Activated CD8-positive, alpha-beta memory T cell treated with anti-CD3 and anti-CD28 coated beads, Interleukin-2, amount 10 ng/mL, durations not matched to agents 7 days and 5 days (primary cell): ENCODE results near the gene MESP1. TPM values are rescaled to one million over a fixed set of nuclear protein-coding genes. Genes with fewer than 3 reads are reported as not detected.

ENCODE experiments used
- ATAC-seq: fragments of 150-1000 bp; cut with Tn5 transposase; one replicate; pipeline ENCODE4 v1.10.0; 2021; ENCODE audit warnings: moderate library complexity
- CTCF ChIA-PET: fragments of 350-600 bp; sonication (Branson Sonifier 250); formaldehyde crosslinking; loops from one replicate; lab custom pipeline; 2021; ENCODE audit warnings: antibody characterized with exemption; lab: Charles Lee
- DNase-seq: peaks from one replicate; pipeline ENCODE4 v3.0.0-alpha.2; 2020
- H3K27ac Mint-ChIP-seq: one replicate; pipeline ENCODE4 v1.8.0; 2021; ENCODE audit warnings: mild to moderate bottlenecking, mixed read lengths
- H3K27me3 Mint-ChIP-seq: one replicate; pipeline ENCODE4 v1.8.0; 2021; ENCODE audit warnings: mixed read lengths
- H3K36me3 Mint-ChIP-seq: one replicate; pipeline ENCODE4 v1.8.0; 2021; ENCODE audit warnings: mild to moderate bottlenecking, mixed read lengths
- H3K4me1 Mint-ChIP-seq: one replicate; pipeline ENCODE4 v1.8.0; 2021; ENCODE audit warnings: mixed read lengths
- H3K4me3 Mint-ChIP-seq: one replicate; pipeline ENCODE4 v1.8.0; 2021; ENCODE audit warnings: mild to moderate bottlenecking, moderate library complexity, mixed read lengths
- H3K9me3 Mint-ChIP-seq: one replicate; pipeline ENCODE4 v1.8.0; 2022; ENCODE audit warnings: low read depth, mixed read lengths
- total RNA-seq, 2 experiments: library from RNA; stranded (reverse); gene quantifications; one replicate each; pipeline ENCODE4 v1.2.3, GENCODE V29; 2021

Gene MESP1
- total RNA-seq, 2 experiments from 2014 or later: 3.1 to 5.1 TPM

DNA sequence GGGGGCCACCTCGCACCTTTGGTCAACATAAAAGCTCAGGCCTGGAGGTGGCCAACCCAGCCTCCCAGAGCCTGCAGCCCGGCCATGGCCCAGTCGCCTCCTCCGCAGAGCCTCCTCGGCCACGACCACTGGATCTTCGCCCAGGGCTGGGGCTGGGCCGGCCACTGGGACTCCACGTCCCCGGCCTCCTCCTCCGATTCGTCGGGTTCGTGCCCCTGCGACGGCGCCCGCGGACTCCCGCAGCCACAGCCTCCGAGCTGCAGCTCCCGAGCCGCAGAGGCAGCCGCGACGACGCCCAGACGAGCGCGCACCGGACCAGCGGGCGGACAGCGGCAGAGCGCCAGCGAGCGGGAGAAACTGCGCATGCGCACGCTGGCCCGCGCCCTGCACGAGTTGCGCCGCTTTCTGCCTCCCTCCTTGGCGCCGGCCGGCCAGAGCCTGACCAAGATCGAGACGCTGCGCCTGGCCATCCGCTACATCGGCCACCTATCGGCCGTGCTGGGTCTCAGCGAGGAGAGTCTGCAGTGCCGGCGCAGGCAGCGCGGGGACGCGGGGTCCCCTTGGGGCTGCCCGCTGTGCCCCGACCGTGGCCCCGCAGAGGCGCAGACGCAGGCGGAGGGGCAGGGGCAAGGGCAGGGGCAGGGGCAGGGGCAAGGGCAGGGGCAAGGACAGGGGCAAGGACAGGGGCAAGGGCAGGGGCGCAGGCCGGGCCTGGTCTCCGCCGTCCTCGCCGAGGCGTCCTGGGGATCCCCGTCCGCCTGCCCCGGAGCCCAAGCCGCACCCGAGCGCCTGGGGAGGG, 25.4 kb upstream of the MESP1 start, which contains the start of gene MESP2:
MESP2 (plus strand) TSS at position 59 of the 799 bp plus-strand sequence; CDS start at position 85, 26 bp downstream.
- peaks cover 14% of the 10 kb centered on the region for H3K4me1 Mint-ChIP-seq
- peak within 1 kb of the TSS; percentile 54 for H3K4me3 Mint-ChIP-seq
- H3K27ac Mint-ChIP-seq: no peak within 1 kb of the TSS
- peak; percentile 77 for ATAC-seq
- H3K36me3 Mint-ChIP-seq: no peaks in the 10 kb centered on the region
- CTCF ChIA-PET: interaction anchor here (1.2 to 1.8 kb wide), 2 partner anchors 15 to 98 kb away, joined by 4 to 9 read pairs; no protein-coding TSS in a partner anchor
- peak; percentile 55 for DNase-seq
- H3K9me3 Mint-ChIP-seq: no peaks in the 10 kb centered on the region
- peaks cover 24% of the 10 kb centered on the region for H3K27me3 Mint-ChIP-seq

DNA sequence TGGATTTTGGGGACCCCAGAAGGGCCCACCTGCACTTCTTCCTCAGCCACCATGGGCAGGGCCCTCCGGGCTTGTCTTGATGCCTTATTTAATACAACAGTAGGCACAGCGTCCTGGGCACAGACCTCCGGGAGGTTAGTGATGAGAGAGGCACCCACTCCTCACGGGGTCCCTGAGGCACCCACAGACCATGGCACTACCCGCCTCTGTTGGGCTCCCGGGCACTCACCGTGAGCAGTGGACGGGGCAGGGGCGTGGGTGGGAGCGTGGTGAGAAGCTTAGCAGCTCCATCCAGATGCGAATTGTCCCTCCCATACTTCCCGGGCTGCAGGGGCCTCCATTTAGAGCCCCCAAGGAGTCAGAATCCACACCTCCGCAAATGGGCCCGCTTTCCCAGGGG, 24.8 kb upstream of the MESP1 start:
- Mint-ChIP-seq H3K4me1 (peaks cover 8% of the 10 kb centered on the region), H3K27me3 (peaks cover 22% of the 10 kb centered on the region), H3K4me3 (no peak overlapping the region), H3K27ac (no peak overlapping the region), H3K9me3 (no peaks in the 10 kb centered on the region), H3K36me3 (no peaks in the 10 kb centered on the region)
- CTCF ChIA-PET: interaction anchor here (1.8 kb wide), 1 partner anchor 14 kb away, joined by 9 read pairs; no protein-coding TSS in a partner anchor
- no peak for DNase-seq
- ATAC-seq: no peak

DNA sequence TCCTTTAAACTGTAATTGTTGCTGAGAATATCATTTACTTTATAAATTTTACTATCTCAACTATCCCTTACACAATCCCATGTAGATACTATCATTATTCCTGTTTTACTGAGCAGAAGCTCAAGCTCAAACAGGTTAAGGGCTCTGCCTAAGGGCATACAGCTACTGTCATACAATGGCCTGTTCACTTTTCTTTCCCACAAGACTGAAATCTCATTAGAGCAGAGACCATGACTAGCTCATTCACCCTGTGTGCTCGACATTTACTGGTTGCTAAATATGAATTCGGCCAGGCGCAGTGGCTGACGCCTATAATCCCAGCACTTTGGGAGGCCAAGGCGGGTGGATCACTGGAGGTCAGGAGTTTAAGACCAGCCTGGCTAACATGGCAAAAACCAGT, 23.4 kb upstream of the MESP1 start:
- Mint-ChIP-seq H3K4me1 (peaks cover 2% of the 10 kb centered on the region), H3K27ac (no peak overlapping the region), H3K27me3 (peaks cover 22% of the 10 kb centered on the region), H3K36me3 (no peaks in the 10 kb centered on the region), H3K4me3 (no peak overlapping the region), H3K9me3 (no peaks in the 10 kb centered on the region)
- no peak for ATAC-seq
- CTCF ChIA-PET: interaction anchor here (2.6 to 3.1 kb wide), 2 partner anchors 13 to 100 kb away, joined by 11 to 13 read pairs; no protein-coding TSS in a partner anchor
- no peak for DNase-seq

DNA sequence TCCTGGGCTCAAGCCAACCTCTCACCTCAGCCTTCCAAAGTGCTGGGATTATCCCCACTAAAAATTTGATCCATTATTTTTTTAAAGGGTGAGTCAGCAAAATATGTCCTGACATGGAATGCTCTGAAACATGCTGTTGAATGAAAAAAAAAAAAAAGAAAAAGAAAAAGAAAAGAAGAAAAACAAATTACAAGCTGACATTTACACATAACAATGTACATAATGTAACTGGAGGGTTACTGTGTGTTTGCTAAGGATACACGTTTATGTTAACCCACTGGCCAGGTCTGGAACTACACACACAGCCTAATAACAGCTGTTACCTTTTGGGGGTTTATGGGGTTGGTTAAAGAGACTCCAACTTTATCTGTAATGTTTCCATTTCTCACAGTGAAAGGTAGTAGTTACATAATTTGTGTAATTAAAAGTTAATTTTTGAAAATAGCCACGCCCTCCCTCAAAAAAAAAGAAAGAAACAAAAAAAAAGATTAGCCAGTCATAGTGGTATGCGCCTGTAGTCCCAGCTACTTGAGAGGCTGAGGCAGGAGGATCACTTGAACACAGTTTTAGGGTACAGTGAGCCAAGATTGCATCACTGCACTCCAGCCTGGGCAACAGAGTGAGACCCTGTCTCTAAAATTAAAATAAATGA, 22.0 kb upstream of the MESP1 start:
- no peak for DNase-seq
- no peak overlapping the region for H3K4me3 Mint-ChIP-seq
- CTCF ChIA-PET: interaction anchor here (0.6 to 3.1 kb wide), 8 partner anchors 8 to 1194 kb away, joined by 3 to 13 read pairs (median 4); partner anchors contain the start of gene MESP1
- peaks cover 14% of the 10 kb centered on the region for H3K27me3 Mint-ChIP-seq
- no peak overlapping the region for H3K27ac Mint-ChIP-seq
- H3K36me3 Mint-ChIP-seq: no peaks in the 10 kb centered on the region
- no peak for ATAC-seq
- no peaks in the 10 kb centered on the region for H3K9me3 Mint-ChIP-seq
- H3K4me1 Mint-ChIP-seq: no peaks in the 10 kb centered on the region

DNA sequence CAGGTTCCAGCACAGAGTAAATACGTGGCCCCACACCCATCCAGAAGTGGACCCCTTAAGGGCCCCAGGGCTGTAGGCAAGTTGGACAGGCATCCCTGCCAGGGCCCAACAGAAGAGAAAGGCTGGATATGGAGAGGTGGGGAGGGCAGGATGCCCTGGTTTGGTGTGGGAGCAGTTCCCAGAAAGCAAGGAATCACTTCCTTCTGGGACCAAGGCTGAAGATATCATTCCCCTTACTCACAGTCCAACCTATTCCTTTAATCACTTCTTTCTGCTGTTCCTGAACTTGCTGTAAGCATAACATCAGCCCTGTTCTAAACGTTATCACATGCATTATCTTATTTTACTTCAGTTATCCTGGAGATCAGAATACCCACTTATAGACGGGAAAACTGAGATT, 19.0 kb upstream of the MESP1 start:
- CTCF ChIA-PET: no interaction called here
- peaks cover 7% of the 10 kb centered on the region for H3K27me3 Mint-ChIP-seq
- no peaks in the 10 kb centered on the region for H3K9me3 Mint-ChIP-seq
- H3K4me1 Mint-ChIP-seq: no peaks in the 10 kb centered on the region
- ATAC-seq (no peak), DNase-seq (no peak)
- no peak overlapping the region for H3K27ac Mint-ChIP-seq
- H3K36me3 Mint-ChIP-seq: no peaks in the 10 kb centered on the region
- no peak overlapping the region for H3K4me3 Mint-ChIP-seq

DNA sequence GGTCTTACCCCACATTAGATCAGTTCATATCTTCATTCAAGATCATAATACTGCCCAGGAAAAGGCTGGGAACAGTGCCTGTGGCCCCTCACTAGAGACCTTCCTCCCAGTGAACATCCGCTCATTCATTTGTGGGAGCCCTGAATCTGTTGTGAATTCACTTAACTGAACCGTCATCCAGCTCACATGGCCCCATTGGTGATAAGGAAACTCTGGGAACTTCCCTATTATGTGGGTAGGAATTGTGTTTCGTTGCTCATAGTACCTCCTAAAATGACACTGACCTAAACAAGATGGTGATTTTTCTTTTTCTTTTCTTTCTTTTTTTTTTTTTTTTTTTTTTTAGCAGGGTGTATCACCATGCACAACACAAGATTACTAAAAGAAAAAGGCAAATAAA, 18.3 kb upstream of the MESP1 start:
- no peak overlapping the region for H3K4me3 Mint-ChIP-seq
- H3K27ac Mint-ChIP-seq: no peak overlapping the region
- no peaks in the 10 kb centered on the region for H3K36me3 Mint-ChIP-seq
- H3K9me3 Mint-ChIP-seq: no peaks in the 10 kb centered on the region
- no peaks in the 10 kb centered on the region for H3K4me1 Mint-ChIP-seq
- ATAC-seq: no peak
- DNase-seq: no peak
- CTCF ChIA-PET: interaction anchor here (0.7 to 0.8 kb wide), 2 partner anchors 105 to 604 kb away, joined by 3 read pairs; no protein-coding TSS in a partner anchor
- peaks cover 4% of the 10 kb centered on the region for H3K27me3 Mint-ChIP-seq

DNA sequence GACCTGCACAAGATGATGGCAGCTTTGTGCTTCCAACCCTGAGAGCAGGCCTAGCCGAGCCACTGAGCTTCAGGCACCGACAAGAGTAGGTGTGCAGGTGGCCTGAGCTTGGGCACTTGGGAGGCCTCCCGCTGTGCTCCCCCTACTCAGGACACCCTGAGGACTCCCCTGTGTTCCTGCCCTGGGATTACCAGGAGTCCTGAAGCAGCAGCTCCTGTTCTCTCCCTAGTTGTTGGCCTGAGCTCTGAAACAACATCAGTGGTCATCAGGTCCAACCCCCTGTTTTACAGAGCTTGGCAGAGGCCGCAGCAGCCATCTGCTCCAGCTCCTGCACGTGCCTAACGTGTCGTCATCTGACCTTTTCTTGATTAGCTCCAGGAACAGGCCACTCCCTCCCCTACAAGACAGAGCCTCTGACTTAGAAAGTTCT, 17.0 kb upstream of the MESP1 start:
- no peak for DNase-seq
- no peaks in the 10 kb centered on the region for H3K4me1 Mint-ChIP-seq
- ATAC-seq: no peak
- H3K27me3 Mint-ChIP-seq: no peaks in the 10 kb centered on the region
- no peak overlapping the region for H3K27ac Mint-ChIP-seq
- no peak overlapping the region for H3K4me3 Mint-ChIP-seq
- no peaks in the 10 kb centered on the region for H3K9me3 Mint-ChIP-seq
- no peaks in the 10 kb centered on the region for H3K36me3 Mint-ChIP-seq
- CTCF ChIA-PET: interaction anchor here (1.0 kb wide), 1 partner anchor 14 kb away, joined by 3 read pairs; no protein-coding TSS in a partner anchor

DNA sequence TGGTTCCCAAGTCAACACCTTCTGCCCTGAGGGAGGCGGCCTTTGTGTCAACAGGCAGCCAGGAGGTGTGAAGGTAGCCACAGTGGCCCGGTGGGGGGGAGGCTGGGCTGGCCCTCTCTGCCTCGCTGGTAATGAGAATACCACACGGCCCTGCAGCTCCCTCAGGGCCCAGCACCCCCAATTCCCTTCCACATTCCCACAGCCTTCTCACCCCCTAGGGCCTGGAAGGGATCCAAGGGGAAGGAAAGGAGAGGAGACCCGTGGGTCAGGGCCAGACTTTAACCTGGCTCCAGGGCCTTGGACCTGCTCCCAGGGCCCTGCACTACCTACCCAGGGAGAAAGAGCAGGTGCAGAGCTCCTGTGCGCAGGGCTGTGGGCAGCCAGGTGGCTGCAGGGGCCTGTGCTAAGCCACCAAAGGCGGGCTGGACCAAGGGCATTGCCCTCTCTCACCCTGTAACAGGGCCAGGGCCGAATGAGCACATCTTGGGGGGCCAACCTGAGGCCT, 16.4 kb upstream of the MESP1 start:
- Mint-ChIP-seq H3K4me1 (no peaks in the 10 kb centered on the region), H3K27me3 (no peaks in the 10 kb centered on the region), H3K36me3 (no peaks in the 10 kb centered on the region), H3K27ac (no peak overlapping the region), H3K9me3 (no peaks in the 10 kb centered on the region), H3K4me3 (no peak overlapping the region)
- DNase-seq (no peak), ATAC-seq (no peak)
- CTCF ChIA-PET: no interaction called here

DNA sequence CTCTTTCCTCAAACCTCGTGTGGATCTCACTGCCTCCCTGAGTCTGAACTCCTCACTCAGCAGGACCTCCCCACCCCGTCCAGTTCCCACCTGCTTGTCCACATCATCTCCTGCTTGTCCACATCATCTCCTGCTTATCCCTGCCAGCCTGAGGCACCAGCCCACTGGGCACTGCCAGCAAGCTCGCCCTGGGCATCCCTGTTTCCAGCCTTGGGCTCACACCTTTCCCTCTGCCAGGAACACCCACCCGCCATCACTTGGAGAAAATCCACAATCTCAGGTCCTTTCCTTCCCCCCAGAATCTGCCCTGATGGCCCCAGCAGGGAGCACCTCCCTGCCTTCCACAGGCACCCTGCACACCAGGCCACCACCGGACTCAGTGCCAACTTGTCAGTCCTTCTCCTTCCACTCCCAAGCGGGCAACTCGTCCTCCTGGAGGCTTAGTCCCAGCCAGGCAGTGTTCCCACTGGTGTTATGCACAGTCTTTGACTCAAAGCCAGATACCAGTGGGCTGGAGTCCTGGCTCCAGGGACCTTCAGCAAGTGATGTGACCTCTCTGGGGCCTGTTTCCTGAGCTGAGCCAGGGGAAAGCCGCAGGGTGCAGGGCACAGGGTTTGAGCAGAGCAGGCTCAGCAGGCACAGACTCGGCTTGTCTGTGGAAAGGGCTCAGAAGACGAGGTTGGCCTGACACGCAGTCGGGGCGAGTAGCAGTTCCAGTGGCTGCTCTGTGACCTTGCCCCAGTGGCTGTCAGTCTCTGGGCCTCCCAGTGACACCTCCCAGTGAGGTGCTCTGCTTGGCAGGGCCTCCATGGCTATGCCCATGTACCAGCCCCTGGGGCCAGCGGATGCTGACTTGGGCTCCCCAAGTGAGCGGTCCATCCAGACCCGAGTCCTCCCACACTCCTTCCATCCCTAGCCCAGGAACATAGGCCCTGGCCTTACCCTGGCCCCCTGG, 15.6 kb upstream of the MESP1 start:
- no peak overlapping the region for H3K27ac Mint-ChIP-seq
- no peaks in the 10 kb centered on the region for H3K27me3 Mint-ChIP-seq
- CTCF ChIA-PET: no interaction called here
- no peaks in the 10 kb centered on the region for H3K4me1 Mint-ChIP-seq
- no peaks in the 10 kb centered on the region for H3K36me3 Mint-ChIP-seq
- ATAC-seq (no peak), DNase-seq (no peak)
- no peak overlapping the region for H3K4me3 Mint-ChIP-seq
- no peaks in the 10 kb centered on the region for H3K9me3 Mint-ChIP-seq

DNA sequence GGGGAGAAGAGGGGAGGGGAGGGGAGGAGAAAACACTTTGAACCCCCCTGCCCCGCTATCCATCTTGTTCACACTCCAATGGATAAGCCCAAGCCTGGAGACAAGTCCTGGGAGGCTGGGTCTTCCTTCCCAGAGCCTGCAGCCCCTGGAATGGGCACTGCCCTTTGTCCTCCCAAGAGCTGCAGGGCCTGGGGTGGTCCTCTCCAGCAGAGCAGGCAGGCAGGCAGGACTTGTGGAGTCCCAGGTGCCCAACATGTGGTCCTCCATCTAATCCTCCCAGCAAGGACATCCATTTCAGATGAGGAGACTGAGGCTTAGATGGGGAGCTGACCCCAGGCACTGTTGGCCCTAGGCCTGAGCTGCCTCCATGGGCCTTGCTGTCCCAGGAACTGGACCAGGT, 14.6 kb upstream of the MESP1 start:
- Mint-ChIP-seq H3K36me3 (no peaks in the 10 kb centered on the region), H3K27me3 (no peaks in the 10 kb centered on the region), H3K9me3 (no peaks in the 10 kb centered on the region), H3K4me1 (peaks cover 2% of the 10 kb centered on the region), H3K4me3 (no peak overlapping the region), H3K27ac (no peak overlapping the region)
- no peak for ATAC-seq
- CTCF ChIA-PET: no interaction called here
- DNase-seq: no peak

DNA sequence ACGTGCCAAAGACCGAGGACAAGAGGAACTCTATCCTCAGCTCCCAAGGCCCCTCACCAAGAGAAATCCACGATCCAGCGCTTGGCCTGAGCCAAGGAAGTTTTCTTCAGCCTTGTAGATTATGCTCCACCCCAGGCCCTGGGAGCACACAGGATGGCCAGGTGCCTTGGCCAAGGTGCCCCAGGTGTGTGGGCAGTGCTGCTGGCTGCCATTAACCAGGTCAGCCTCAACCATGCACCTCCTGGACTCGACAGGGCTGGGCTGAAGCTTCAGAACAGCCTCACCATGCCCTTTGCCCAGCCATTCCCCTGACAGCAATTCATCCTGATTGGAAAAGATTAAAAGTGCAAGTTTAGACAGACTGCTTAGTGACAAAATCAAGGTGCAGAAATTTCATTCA, 10.9 kb upstream of the MESP1 start:
- Mint-ChIP-seq H3K9me3 (no peaks in the 10 kb centered on the region), H3K4me1 (peaks cover 6% of the 10 kb centered on the region), H3K27me3 (no peaks in the 10 kb centered on the region), H3K4me3 (no peak overlapping the region), H3K27ac (no peak overlapping the region), H3K36me3 (no peaks in the 10 kb centered on the region)
- CTCF ChIA-PET: interaction anchor here (0.8 to 7.0 kb wide), 14 partner anchors 10 to 325 kb away, joined by 3 to 113 read pairs (median 9); partner anchors contain the start of genes ANPEP, MESP1 and MESP2
- DNase-seq (no peak), ATAC-seq (no peak)

DNA sequence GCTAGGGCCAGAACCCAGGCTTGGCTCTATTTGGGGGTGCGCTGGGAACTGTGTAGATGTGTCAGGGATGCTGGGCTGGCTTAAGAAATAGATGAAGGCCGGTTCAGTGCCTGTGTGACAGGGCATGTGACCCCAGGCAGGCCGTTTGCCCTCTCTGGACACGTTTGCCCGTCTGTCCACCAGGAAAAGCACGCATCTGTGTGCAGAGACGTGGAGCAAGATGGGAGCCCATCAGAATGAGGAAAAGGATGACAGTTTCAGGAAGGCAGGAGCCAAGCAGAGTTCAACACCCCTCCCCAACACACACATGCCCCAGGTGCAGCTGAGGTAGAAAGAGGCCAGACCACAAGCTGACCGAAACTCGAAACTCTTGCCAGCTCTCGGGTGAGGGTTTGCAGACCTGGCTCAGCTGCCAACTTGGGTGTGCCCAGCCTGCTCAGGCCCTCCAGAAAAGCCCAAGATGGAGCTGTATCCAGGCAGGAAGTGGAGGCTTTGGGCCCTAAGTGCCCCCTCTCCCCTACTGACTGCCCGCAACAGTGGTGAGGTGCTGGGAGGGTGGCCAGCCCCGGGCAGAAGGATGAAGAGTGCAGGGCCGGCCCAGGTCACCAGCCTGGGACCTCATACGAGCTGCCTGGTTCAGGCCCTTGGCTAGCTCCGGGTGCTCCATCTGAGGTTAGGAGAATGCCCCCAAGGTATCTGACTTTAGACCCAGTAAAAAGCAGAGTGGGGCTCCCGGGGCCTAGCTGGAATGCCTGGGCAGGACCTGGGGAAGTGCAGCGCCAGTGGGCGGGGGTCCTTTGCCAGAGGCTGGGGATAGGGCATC, 10.2 kb upstream of the MESP1 start:
- Mint-ChIP-seq H3K27me3 (peaks cover under 1% of the 10 kb centered on the region), H3K36me3 (no peaks in the 10 kb centered on the region), H3K27ac (no peak overlapping the region), H3K4me1 (peaks cover 6% of the 10 kb centered on the region), H3K4me3 (no peak overlapping the region), H3K9me3 (no peaks in the 10 kb centered on the region)
- ATAC-seq (no peak), DNase-seq (no peak)
- CTCF ChIA-PET: interaction anchor here (0.7 to 7.0 kb wide), 33 partner anchors 10 to 436 kb away, joined by 3 to 113 read pairs (median 4); partner anchors contain the start of genes ANPEP, AP3S2, MESP1 and MESP2
